ENCODE results near the gene PTDSS2. TPM values are rescaled to one million over a fixed set of nuclear protein-coding genes. Genes with fewer than 3 reads are reported as not detected.
"Not testable (repeated sequence)": the region's sequence is repeated elsewhere in the genome, so short reads cannot be mapped to it uniquely, and the experiment has no call there.

The PTDSS2 gene
- polyA plus RNA-seq, 1 experiment = 15.8 TPM

GRCh38 chr11:464316-464715 lies 14.2 kb downstream of the PTDSS2 start:
- Histone ChIP-seq H3K4me3 (ENCODE audit: low read depth, low read length) (no peak overlapping the region), H3K27ac (ENCODE audit: low read depth, low read length) (no peak overlapping the region), H3K9me3 (ENCODE audit: control insufficient read depth, insufficient read depth, low read length) (no peaks in the 10 kb centered on the region; the same call in 1 of the 2 replicates), H3K27me3 (ENCODE audit: control insufficient read depth, insufficient read depth, low read length) (no peaks in the 10 kb centered on the region)
- POLR2A ChIA-PET = no interaction called here
- DNase-seq (ENCODE audit: low read depth, low spot score) = no peak
- CTCF ChIA-PET = interaction anchor here (0.6 to 1.3 kb wide), 3 partner anchors 17 to 333 kb away, joined by 3 to 4 read pairs (median 3); no protein-coding TSS in a partner anchor
- no peak for TF ChIP-seq CTCF (IDR thresholded peaks at IDR 0.05; ENCODE audit: low read depth, low read length)

GRCh38 chr11:465896-466530 lies 15.9 kb downstream of the PTDSS2 start:
- H3K27me3 ChIP-seq (ENCODE audit: control insufficient read depth, insufficient read depth, low read length) = no peaks in the 10 kb centered on the region
- ChIA-PET CTCF (interaction anchor here (1.3 kb wide), 1 partner anchor 18 kb away, joined by 4 read pairs; no protein-coding TSS in a partner anchor), POLR2A (no interaction called here)
- no peak for DNase-seq (ENCODE audit: low read depth, low spot score)
- no peak for TF ChIP-seq CTCF (IDR thresholded peaks at IDR 0.05; ENCODE audit: low read depth, low read length)
- peaks cover 3% of the 10 kb centered on the region; the same call in 1 of the 2 replicates for H3K9me3 ChIP-seq (ENCODE audit: control insufficient read depth, insufficient read depth, low read length)
- H3K4me3 ChIP-seq (ENCODE audit: low read depth, low read length) = no peak overlapping the region
- H3K27ac ChIP-seq (ENCODE audit: low read depth, low read length) = no peak overlapping the region

GRCh38 chr11:468036-468435 lies 18.0 kb downstream of the PTDSS2 start:
- Histone ChIP-seq H3K27ac (ENCODE audit: low read depth, low read length) (peak overlapping the region; percentile 11), H3K9me3 (ENCODE audit: control insufficient read depth, insufficient read depth, low read length) (peaks cover 3% of the 10 kb centered on the region; the same call in 1 of the 2 replicates), H3K4me3 (ENCODE audit: low read depth, low read length) (no peak overlapping the region), H3K27me3 (ENCODE audit: control insufficient read depth, insufficient read depth, low read length) (no peaks in the 10 kb centered on the region)
- no peak for TF ChIP-seq CTCF (IDR thresholded peaks at IDR 0.05; ENCODE audit: low read depth, low read length)
- POLR2A ChIA-PET = no interaction called here
- no peak for DNase-seq (ENCODE audit: low read depth, low spot score)
- CTCF ChIA-PET = no interaction called here

GRCh38 chr11:468493-468892 lies 18.4 kb downstream of the PTDSS2 start:
- TF ChIP-seq CTCF (IDR thresholded peaks at IDR 0.05; ENCODE audit: low read depth, low read length) = no peak
- DNase-seq (ENCODE audit: low read depth, low spot score) = no peak
- Histone ChIP-seq H3K27ac (ENCODE audit: low read depth, low read length) (no peak overlapping the region), H3K4me3 (ENCODE audit: low read depth, low read length) (no peak overlapping the region), H3K9me3 (ENCODE audit: control insufficient read depth, insufficient read depth, low read length) (peaks cover 3% of the 10 kb centered on the region; the same call in 1 of the 2 replicates), H3K27me3 (ENCODE audit: control insufficient read depth, insufficient read depth, low read length) (no peaks in the 10 kb centered on the region)
- ChIA-PET CTCF (no interaction called here), POLR2A (no interaction called here)

- peak overlapping the region; percentile 46 for H3K4me3 ChIP-seq (ENCODE audit: low read depth, low read length)
- not testable (repeated sequence) for H3K9me3 ChIP-seq (ENCODE audit: control insufficient read depth, insufficient read depth, low read length); DNase-seq (ENCODE audit: low read depth, low spot score); H3K27me3 ChIP-seq (ENCODE audit: control insufficient read depth, insufficient read depth, low read length)
- CTCF ChIA-PET = interaction anchor here (0.6 to 2.2 kb wide), 2 partner anchors 21 to 73 kb away, joined by 4 to 11 read pairs; no protein-coding TSS in a partner anchor
- POLR2A ChIA-PET = interaction anchor here (1.2 kb wide), 1 partner anchor 37 kb away, joined by 7 read pairs; no protein-coding TSS in a partner anchor
- peak overlapping the region; percentile 91 for H3K27ac ChIP-seq (ENCODE audit: low read depth, low read length)
Measured at GRCh38 chr11:469026-469683, 19.1 kb downstream of the PTDSS2 start.
